ENCODE measurements around the gene OTOG.
"Not testable (repeated sequence)": the region's sequence is repeated elsewhere in the genome, so short reads cannot be mapped to it uniquely, and the experiment has no call there.

OTOG gene

GRCh38 chr11:17622711-17623110 lies 75.7 kb downstream of the OTOG start:
- ATAC-seq; DNase-seq (ENCODE audit: low spot score in 2 of 2); H3K4me3 Mint-ChIP-seq; H3K27ac Mint-ChIP-seq; H3K36me3 Mint-ChIP-seq; H3K4me1 Mint-ChIP-seq: not testable (repeated sequence)
- peaks cover 14% of the 10 kb centered on the region for H3K9me3 Mint-ChIP-seq

- no peaks in the 10 kb centered on the region for H3K36me3 Mint-ChIP-seq
- H3K4me1 Mint-ChIP-seq, result no peaks in the 10 kb centered on the region
- no peak overlapping the region for H3K27ac Mint-ChIP-seq
- H3K4me3 Mint-ChIP-seq, result no peak overlapping the region
- no peaks in the 10 kb centered on the region for H3K9me3 Mint-ChIP-seq
- peak in 1 of 2 donors; percentile 37 for DNase-seq (ENCODE audit: low spot score in 2 of 2)
- no peak for ATAC-seq
Observed at GRCh38 chr11:17629113-17629512, 82.1 kb downstream of the OTOG start.

- ATAC-seq (no peak), DNase-seq (ENCODE audit: low spot score in 2 of 2) (no peak)
- Mint-ChIP-seq H3K4me1 (no peaks in the 10 kb centered on the region), H3K27ac (no peak overlapping the region), H3K4me3 (no peak overlapping the region), H3K36me3 (no peaks in the 10 kb centered on the region), H3K9me3 (no peaks in the 10 kb centered on the region)
Observed at GRCh38 chr11:17630936-17631335, 83.9 kb downstream of the OTOG start.

- ATAC-seq, result no peak
- H3K4me1 Mint-ChIP-seq, result no peaks in the 10 kb centered on the region
- no peak for DNase-seq (ENCODE audit: low spot score in 2 of 2)
- no peaks in the 10 kb centered on the region for H3K9me3 Mint-ChIP-seq
- H3K27ac Mint-ChIP-seq, result no peak overlapping the region
- H3K36me3 Mint-ChIP-seq, result no peaks in the 10 kb centered on the region
- no peak overlapping the region for H3K4me3 Mint-ChIP-seq
Observed at GRCh38 chr11:17631702-17632365, 84.8 kb downstream of the OTOG start.

- Mint-ChIP-seq H3K4me3 (no peak overlapping the region), H3K27ac (no peak overlapping the region), H3K4me1 (no peaks in the 10 kb centered on the region), H3K9me3 (no peaks in the 10 kb centered on the region), H3K36me3 (no peaks in the 10 kb centered on the region)
- peak in 1 of 2 donors; percentile 33 for DNase-seq (ENCODE audit: low spot score in 2 of 2)
- ATAC-seq, result peak; percentile 3
Observed at GRCh38 chr11:17633279-17633986, 86.4 kb downstream of the OTOG start.

- ATAC-seq, result peak; percentile 19
Observed at GRCh38 chr11:17633987-17634775, 87.1 kb downstream of the OTOG start.

GRCh38 chr11:17634776-17635550 lies 87.9 kb downstream of the OTOG start:
- Mint-ChIP-seq H3K9me3 (no peaks in the 10 kb centered on the region), H3K27ac (no peak overlapping the region), H3K36me3 (no peaks in the 10 kb centered on the region), H3K4me3 (no peak overlapping the region), H3K4me1 (no peaks in the 10 kb centered on the region)
- DNase-seq (ENCODE audit: low spot score in 2 of 2), result no peak
- no peak for ATAC-seq

More at GRCh38 chr11:17633987-17634775, 87.1 kb downstream of the OTOG start:
- no peaks in the 10 kb centered on the region for H3K4me1 Mint-ChIP-seq
- H3K9me3 Mint-ChIP-seq, result no peaks in the 10 kb centered on the region
- DNase-seq (ENCODE audit: low spot score in 2 of 2), result peak in 1 of 2 donors; percentile 34
- no peak overlapping the region for H3K27ac Mint-ChIP-seq
- H3K36me3 Mint-ChIP-seq, result no peaks in the 10 kb centered on the region
- no peak overlapping the region for H3K4me3 Mint-ChIP-seq

GRCh38 chr11:17635551-17635938 lies 88.5 kb downstream of the OTOG start:
- Mint-ChIP-seq H3K9me3 (no peaks in the 10 kb centered on the region), H3K4me1 (no peaks in the 10 kb centered on the region), H3K27ac (no peak overlapping the region), H3K4me3 (no peak overlapping the region), H3K36me3 (no peaks in the 10 kb centered on the region)
- peak; percentile 2 for ATAC-seq
- DNase-seq (ENCODE audit: low spot score in 2 of 2), result peak in 1 of 2 donors; percentile 41

GRCh38 chr11:17636721-17637120 lies 89.7 kb downstream of the OTOG start:
- no peak overlapping the region for H3K27ac Mint-ChIP-seq
- DNase-seq (ENCODE audit: low spot score in 2 of 2), result no peak
- H3K36me3 Mint-ChIP-seq, result no peaks in the 10 kb centered on the region
- no peaks in the 10 kb centered on the region for H3K9me3 Mint-ChIP-seq
- H3K4me1 Mint-ChIP-seq, result no peaks in the 10 kb centered on the region
- ATAC-seq, result no peak
- H3K4me3 Mint-ChIP-seq, result no peak overlapping the region

GRCh38 chr11:17637901-17638300 lies 90.8 kb downstream of the OTOG start:
- Mint-ChIP-seq H3K27ac (no peak overlapping the region), H3K9me3 (no peaks in the 10 kb centered on the region)
- ATAC-seq, result no peak

GRCh38 chr11:17638311-17638710 lies 91.3 kb downstream of the OTOG start:
- DNase-seq (ENCODE audit: low spot score in 2 of 2) (no peak), ATAC-seq (no peak)
- no peak overlapping the region for H3K4me3 Mint-ChIP-seq
- no peak overlapping the region for H3K27ac Mint-ChIP-seq
- H3K9me3 Mint-ChIP-seq, result no peaks in the 10 kb centered on the region
- H3K4me1 Mint-ChIP-seq, result no peaks in the 10 kb centered on the region
- no peaks in the 10 kb centered on the region for H3K36me3 Mint-ChIP-seq

More at GRCh38 chr11:17637901-17638300, 90.8 kb downstream of the OTOG start:
- no peak for DNase-seq (ENCODE audit: low spot score in 2 of 2)
- Mint-ChIP-seq H3K4me1 (no peaks in the 10 kb centered on the region), H3K4me3 (no peak overlapping the region), H3K36me3 (no peaks in the 10 kb centered on the region)

- H3K36me3 Mint-ChIP-seq, result no peaks in the 10 kb centered on the region
- ATAC-seq, result no peak
- DNase-seq (ENCODE audit: low spot score in 2 of 2), result no peak
- H3K9me3 Mint-ChIP-seq, result no peaks in the 10 kb centered on the region
- no peak overlapping the region for H3K4me3 Mint-ChIP-seq
- H3K27ac Mint-ChIP-seq, result no peak overlapping the region
- no peaks in the 10 kb centered on the region for H3K4me1 Mint-ChIP-seq
Observed at GRCh38 chr11:17639091-17639490, 92.0 kb downstream of the OTOG start.

- no peaks in the 10 kb centered on the region for H3K4me1 Mint-ChIP-seq
- H3K4me3 Mint-ChIP-seq, result no peak overlapping the region
- no peaks in the 10 kb centered on the region for H3K9me3 Mint-ChIP-seq
- ATAC-seq, result no peak
- H3K27ac Mint-ChIP-seq, result no peak overlapping the region
- H3K36me3 Mint-ChIP-seq, result no peaks in the 10 kb centered on the region
- DNase-seq (ENCODE audit: low spot score in 2 of 2), result no peak
Observed at GRCh38 chr11:17639781-17640180, 92.7 kb downstream of the OTOG start.

- Mint-ChIP-seq H3K27ac (no peak overlapping the region), H3K4me3 (no peak overlapping the region), H3K36me3 (no peaks in the 10 kb centered on the region), H3K9me3 (no peaks in the 10 kb centered on the region), H3K4me1 (no peaks in the 10 kb centered on the region)
- DNase-seq (ENCODE audit: low spot score in 2 of 2), result no peak
- no peak for ATAC-seq
Observed at GRCh38 chr11:17640493-17641164, 93.6 kb downstream of the OTOG start.

Data from stimulated activated effector memory CD8-positive, alpha-beta T cell treated with anti-CD3 and anti-CD28 coated beads, Interleukin-12 subunit alpha, Interleukin-12 subunit beta, amount 100 ng/mL, for 72 hours (primary cell).